ENCODE data around the gene CBX4.

- TF ChIP-seq CTCF (conservative IDR thresholded peaks at IDR 0.05; ENCODE audit: low read length): no peak
- TF ChIP-seq EZH2phosphoT487 (IDR thresholded peaks at IDR 0.05; ENCODE audit: borderline replicate concordance, low read depth, low read length): peak; percentile 82
Observed at GRCh38 chr17:79812353-79813258, 26.6 kb downstream of the CBX4 start.

Data from OCI-LY7 (cell line).